GM10266 (cell line): Measurements from ENCODE around the gene GOLGA6L7.
"Not testable (repeated sequence)": the region's sequence is repeated elsewhere in the genome, so short reads cannot be mapped to it uniquely, and the experiment has no call there.

Experiments
- DNase-seq: peaks from one replicate; pipeline ENCODE4 v3.0.0; 2012; ENCODE audit errors: extremely low spot score
- TF ChIP-seq, protein P1 (sequence below): IDR thresholded peaks from 2 replicates; pipeline ENCODE4 v1.5.1; 2012; ENCODE audit warnings: mild to moderate bottlenecking, low read depth; ENCODE audit not compliant: control insufficient read depth, insufficient read depth; ENCODE audit errors: missing control alignments

GOLGA6L7 gene

DNA sequence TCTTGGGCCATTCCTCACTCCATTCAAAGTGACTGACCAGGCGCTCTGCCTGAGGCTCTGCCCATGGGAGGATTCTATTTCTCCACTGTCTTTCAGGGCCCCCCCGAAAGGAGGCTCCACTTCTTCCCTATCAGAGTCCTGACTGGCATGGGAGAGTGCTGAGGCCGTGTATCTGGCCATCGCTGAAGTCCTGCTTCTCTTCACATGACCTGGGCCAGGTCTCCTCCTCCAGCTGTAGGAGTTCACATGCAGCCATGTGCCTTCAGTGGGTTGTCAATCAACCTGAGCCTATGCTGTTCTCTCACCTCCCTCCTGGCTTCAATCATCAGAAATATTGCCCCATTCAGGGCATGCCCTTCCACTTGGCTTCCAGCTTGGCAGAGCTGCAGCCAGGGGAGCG lies 24.6 kb upstream of the GOLGA6L7 start:
- no peak for DNase-seq
- TF ChIP-seq, protein P1, sequence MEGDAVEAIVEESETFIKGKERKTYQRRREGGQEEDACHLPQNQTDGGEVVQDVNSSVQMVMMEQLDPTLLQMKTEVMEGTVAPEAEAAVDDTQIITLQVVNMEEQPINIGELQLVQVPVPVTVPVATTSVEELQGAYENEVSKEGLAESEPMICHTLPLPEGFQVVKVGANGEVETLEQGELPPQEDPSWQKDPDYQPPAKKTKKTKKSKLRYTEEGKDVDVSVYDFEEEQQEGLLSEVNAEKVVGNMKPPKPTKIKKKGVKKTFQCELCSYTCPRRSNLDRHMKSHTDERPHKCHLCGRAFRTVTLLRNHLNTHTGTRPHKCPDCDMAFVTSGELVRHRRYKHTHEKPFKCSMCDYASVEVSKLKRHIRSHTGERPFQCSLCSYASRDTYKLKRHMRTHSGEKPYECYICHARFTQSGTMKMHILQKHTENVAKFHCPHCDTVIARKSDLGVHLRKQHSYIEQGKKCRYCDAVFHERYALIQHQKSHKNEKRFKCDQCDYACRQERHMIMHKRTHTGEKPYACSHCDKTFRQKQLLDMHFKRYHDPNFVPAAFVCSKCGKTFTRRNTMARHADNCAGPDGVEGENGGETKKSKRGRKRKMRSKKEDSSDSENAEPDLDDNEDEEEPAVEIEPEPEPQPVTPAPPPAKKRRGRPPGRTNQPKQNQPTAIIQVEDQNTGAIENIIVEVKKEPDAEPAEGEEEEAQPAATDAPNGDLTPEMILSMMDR: no peak

DNA sequence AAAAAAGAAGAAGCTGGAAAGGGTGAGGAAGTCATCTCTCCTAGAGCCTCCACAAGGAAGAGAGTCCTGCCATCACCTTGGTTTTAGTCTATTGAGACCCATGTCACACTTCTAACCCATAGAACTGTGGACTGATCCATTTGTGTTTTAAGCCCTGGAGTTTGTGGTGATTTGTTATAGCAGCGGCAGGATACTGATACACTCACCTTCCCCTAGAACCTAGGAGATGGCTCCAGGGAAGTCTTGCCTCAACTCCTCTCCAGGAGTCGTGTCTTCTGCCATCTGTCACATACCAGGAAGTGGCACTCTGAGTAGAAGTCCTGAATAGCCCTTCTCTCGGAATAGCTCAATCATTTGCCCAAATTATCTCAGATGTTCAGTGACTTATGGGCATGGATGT lies 22.7 kb upstream of the GOLGA6L7 start:
- DNase-seq: no peak
- TF ChIP-seq, protein P1: no peak

DNA sequence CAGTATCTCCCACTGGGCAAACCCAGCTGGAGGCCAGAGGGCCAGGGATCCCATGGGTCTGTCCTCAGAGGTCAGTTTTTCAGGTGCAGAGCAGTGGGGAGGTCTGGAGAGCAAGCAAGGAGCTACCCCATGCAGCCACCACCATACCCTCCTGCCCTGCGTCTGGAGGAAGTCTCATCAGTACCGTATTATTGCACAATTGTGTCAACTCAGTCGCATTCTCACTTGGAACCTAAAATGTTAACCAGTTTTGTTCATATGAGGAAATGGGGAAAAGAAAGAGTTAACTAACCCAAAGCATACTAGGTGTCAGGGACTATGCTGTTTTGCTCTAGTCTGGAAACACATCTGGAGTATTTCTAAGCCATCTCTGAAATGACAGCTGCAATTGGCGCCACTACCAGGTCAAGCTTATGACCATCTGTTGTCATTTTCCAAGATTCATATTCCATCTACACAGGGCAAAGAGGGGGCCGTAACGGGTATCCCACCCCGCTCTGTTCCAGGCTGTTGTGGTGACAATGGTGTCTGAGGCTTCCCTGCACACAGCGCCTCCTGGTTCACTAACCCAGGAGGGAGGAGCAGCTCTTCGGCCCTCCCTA lies 20.4 kb upstream of the GOLGA6L7 start:
- TF ChIP-seq, protein P1: no peak
- no peak for DNase-seq

DNA sequence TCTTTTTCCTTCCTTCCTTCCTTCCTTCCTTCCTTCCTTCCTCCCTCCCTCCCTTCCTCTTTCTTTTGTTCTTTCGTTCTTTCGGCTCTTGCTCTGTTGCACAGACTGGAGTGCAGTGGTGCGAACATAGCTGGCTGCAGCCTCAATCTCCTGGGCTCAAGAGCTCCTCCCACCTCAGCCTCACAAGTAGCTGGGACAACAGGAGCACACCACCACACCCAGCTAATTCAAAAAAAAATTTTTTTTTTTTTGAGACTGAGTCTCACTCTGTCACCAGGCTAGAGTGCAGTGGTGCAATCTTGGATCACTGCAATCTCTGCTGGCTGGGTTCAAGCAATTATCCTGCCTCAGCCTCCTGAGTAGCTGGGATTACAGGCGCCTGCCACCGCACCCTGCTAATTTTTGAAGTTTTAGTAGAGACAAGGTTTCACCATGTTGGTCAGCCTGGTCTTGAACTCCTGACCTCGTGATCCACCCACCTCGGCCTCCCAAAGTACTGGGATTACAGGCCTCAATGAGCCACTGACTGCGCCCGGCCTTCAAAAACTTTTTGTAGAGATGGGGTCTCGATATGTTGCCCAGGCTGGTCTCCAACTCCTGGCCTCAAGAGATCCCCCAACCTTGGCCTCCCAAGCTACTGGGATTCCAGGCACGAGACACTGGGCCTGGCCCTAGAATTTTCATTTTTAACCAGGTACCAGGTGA lies 13.3 kb upstream of the GOLGA6L7 start:
- DNase-seq: not testable (repeated sequence)

DNA sequence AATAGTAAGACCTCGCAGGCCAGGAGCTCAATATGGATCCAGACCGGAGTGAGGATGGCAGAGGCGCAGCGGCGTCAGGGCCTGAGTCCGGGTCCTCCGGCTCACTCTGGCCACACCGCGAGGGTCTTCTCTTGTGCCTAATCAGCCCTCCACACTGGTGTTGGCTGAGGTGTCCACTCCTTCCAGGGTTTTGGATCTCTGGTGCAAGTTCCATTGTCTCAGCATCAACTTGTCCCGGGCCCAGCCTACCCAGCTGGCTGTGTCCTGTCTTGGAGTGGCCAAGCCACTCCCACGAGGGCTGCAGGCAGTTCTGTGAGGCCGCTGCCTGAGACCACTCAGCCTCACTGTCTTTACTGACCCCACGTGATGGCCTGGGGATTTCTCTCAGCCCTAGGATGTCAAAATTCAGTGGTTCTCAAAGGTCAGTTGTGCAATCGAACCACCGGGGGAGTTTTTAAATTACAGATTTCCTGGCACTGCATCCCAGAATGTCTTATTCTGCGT lies 12.6 kb upstream of the GOLGA6L7 start:
- TF ChIP-seq, protein P1: no peak
- DNase-seq: no peak

DNA sequence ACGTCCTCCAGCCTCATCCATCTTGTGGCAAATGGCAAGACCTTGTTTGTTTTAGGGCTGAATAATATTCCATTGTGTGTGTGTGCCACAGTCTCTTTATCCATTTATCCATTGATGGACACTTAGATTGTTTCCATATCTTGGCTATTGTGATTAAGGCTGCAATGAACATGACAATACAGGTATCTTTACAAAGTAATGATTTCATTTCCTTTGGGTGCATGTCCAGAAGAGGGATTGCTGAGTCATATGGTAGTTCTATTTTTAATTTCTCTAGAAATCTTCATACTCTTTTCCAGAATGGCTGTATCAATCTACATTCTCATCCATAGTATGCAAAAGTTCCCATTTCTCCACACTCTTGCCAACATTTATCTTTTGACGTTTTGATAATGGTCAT lies 6.1 kb upstream of the GOLGA6L7 start:
- not testable (repeated sequence) for DNase-seq

DNA sequence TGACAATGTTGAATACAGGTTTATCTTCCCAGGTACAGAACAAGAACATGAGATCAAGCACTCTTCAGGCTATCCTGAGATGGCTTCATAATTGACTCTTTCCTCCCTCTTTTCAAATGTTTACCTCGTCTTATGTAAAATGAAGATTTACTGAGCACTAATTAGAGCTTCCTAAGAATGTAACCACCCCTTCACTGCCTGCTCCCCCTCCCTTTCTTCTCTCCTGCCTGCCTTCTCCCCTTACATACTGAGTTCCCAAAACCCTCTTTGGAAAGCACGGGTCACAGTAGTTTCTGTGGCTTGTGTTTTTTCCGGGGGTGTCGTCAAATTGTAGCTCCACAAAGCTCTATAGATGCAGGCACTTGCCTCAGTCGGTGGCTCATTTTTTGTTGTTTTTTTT lies 5.2 kb upstream of the GOLGA6L7 start:
- DNase-seq: not testable (repeated sequence)

DNA sequence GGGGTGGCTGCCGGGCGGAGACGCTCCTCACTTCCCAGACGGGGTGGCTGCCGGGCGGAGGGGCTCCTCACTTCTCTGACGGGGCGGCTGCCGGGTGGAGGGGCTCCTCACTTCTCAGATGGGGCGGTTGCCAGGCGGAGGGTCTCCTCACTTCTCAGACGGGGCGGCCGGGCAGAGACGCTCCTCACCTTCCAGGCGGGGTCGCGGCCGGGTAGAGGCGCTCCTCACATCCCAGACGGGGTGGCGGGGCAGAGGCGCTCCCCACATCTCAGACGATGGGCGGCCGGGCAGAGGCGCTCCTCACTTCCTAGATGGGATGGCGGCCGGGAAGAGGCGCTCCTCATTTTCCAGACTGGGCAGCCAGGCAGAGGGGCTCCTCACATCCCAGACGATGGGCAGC lies 1.3 kb upstream of the GOLGA6L7 start:
- DNase-seq: not testable (repeated sequence)

DNA sequence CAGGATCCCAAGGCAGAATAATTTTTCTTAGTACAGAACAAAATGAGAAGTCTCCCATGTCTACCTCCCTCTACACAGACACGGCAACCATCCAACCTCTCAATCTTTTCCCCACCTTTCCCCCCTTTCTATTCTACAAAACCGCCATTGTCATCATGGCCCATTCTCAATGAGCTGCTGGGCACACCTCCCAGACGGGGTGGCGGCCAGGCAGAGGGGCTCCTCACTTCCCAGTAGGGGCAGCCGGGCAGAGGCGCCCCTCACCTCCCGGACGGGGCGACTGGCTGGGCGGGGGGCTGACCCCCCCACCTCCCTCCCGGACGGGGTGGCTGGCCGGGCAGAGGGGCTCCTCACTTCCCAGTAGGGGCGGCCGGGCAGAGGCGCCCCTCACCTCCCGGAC lies 827 bp upstream of the GOLGA6L7 start:
- DNase-seq: not testable (repeated sequence)

DNA sequence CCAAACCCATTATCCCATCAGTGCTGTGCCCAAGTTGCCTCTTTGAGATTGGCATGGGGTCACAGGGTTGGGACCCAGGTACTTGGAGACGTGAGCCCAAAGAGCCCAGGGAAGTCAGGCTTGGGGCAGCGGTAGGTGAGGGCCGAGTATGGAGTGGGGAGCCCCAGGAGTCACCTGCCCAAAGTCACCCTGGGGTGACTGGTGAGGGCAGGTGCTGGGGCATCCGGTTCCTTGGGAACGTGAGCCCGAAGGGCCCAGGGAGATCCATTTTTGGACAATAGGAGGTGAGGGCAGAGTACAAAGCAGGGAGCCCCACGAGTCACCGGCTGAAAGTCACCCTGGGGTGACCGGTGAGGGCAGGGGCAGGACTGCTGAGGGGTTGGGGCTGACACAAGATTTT lies 485 bp downstream of the GOLGA6L7 start:
- DNase-seq: not testable (repeated sequence)

DNA sequence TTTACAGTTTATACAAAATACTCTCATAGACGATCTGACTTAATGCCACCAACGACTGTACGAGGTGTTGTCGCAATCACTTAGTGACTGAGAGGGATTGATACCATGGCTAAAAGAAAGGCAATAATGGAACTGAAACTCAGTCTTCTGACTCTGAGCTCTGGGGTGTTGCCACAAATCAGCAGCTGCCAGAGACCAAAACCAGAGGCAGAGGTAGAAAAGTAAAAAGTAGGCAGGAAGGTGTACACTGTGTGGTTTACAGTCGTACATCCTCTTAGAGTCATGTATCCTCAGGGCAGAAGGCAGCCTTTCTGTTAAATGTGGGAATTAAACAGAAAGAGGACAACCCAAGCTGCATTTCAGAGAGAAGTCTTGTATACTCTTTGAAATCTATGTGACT lies 1.2 kb downstream of the GOLGA6L7 start:
- DNase-seq: not testable (repeated sequence)

DNA sequence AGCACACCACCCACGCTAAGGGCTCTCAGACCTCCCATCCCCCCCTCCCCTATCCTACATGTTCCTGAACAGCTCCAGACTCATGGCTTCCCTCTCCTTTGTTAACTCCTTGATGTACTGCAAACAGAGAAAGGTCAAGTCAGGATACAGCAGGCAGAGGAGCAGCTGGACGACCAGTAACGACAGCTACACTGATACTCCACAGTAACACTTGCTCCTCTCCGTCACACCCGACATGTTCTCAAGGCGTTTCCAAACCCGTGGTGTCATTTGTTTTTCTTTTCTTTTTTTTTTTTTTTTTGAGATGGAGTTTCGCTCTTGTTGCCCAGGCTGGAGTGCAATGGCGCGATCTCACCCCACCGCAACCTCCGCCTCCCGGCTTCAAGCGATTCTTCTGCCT lies 4.3 kb downstream of the GOLGA6L7 start:
- DNase-seq: not testable (repeated sequence)

DNA sequence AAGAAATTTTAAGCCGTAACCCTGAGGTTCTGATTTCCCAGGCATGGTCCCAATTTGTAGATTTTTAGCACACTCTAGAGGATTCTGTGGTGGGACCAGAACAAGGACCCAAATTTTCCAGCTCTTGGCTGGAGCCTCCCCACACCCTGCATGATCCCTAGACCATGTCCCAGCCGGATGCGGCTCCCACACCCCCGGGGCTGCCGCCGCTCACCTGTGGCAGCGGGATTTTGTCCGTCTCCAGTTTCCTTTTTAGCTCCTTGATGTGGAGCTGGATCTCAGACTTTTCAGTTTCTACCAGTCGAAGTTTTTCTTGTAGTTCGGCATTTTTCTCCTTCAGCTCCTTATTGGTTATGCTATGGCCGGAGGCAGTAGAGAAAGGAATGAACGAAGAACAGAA lies 4.9 kb downstream of the GOLGA6L7 start:
- DNase-seq: not testable (repeated sequence)

DNA sequence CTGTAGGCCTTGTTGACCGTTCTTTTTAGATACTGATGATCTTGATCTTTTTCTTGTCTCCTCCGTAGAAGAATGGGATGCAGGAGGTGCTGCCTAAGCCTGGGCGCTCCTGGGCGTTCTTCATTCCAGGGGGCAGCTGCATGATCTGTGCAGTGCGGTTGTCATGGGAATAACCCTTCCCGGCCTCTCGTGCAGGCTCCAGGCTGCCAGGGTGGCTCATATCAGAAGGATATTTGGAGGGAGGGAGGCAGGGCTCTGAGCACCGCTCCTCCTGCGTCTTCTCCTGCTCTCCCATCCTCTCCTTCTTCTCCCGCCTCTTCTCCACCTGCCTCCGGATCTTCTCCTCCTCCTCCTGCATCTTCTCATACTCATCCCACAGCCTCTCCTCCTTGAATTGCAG lies 6.2 kb downstream of the GOLGA6L7 start:
- not testable (repeated sequence) for DNase-seq

DNA sequence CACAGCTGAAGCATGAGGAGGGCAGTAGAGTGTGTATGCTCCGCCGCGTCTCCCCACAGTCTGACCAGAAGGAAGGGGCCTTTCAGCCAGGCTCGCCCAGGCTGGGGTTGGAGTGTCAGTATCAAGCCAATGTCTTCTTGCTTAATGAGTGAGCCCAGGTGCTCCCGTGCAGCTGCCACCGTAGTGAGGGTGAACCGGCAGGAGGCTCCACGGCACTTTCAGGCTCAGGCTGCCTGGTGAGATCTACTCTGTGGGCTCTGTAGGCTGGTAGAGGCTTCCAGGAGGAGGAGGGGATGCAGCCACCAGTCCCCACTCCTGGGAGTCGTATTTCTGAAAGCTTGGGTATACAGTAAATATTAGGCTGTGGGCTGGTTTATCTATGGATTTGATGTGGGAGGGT lies 8.2 kb downstream of the GOLGA6L7 start:
- not testable (repeated sequence) for DNase-seq

DNA sequence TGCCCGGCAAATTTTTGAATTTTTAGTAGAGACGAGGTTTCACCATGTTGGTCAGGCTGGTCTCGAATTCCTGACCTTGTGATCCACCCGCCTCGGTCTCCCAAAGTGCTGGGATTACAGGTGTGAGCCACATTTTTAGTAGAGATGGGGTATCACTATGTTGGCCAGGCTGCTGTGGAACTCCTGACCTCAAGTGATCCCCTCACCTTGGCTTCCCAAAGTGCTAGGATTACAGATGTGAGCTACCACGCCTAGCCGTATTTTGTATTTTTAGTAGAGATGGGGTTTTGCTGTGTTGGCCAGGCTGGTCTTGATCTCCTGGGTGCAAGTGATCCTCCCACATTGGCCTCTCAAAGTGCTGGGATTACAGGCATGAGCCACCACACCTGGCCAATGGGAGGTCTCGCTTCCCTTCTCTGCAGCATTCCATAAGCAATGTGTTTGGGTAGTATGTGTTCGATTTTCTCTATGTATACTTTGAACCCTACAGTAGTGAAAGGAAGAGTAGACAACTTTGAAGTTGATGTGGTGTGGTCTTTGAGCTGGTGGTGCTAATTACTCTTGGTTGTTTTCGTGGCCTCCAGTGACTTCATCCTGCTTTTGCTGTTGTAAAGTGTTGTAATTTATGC lies 13.4 kb downstream of the GOLGA6L7 start:
- not testable (repeated sequence) for DNase-seq
